ENCODE results near the gene TP63.

TP63 gene

DNA sequence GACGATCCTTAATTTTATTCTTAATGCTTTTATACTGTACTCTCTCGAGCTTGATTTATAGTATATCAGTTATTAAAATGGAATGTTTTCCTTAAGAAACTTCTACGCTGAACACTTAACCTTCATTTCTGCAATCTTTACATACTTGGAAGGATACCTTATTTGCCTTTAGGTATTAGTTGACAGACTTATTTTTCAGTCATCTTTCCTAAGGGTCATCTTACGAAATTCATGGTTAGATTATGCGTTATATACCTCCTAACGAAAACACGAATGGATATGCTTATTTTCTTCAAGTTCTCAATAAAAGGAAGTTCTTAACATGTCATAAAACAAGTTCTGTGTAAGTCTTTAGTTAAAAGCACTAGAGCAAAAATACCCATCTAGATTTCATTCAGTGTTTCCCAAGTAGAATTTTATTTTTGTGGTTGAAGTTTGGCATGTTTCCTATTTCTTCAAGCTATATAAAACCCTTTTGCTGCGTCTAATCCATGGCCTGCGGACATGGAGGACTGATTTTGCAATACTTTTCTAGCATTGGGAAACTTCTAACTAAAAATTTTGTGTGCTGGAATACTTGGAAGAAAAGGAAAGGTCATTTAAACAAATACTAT is 231.3 kb downstream of the TP63 start:
- Histone ChIP-seq H3K4me3 (no peak overlapping the region), H3K27ac (no peak overlapping the region)
- no peak for DNase-seq (ENCODE audit: low spot score)
- TF ChIP-seq, protein P1, sequence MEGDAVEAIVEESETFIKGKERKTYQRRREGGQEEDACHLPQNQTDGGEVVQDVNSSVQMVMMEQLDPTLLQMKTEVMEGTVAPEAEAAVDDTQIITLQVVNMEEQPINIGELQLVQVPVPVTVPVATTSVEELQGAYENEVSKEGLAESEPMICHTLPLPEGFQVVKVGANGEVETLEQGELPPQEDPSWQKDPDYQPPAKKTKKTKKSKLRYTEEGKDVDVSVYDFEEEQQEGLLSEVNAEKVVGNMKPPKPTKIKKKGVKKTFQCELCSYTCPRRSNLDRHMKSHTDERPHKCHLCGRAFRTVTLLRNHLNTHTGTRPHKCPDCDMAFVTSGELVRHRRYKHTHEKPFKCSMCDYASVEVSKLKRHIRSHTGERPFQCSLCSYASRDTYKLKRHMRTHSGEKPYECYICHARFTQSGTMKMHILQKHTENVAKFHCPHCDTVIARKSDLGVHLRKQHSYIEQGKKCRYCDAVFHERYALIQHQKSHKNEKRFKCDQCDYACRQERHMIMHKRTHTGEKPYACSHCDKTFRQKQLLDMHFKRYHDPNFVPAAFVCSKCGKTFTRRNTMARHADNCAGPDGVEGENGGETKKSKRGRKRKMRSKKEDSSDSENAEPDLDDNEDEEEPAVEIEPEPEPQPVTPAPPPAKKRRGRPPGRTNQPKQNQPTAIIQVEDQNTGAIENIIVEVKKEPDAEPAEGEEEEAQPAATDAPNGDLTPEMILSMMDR (IDR thresholded peaks at IDR 0.05) = no peak

DNA sequence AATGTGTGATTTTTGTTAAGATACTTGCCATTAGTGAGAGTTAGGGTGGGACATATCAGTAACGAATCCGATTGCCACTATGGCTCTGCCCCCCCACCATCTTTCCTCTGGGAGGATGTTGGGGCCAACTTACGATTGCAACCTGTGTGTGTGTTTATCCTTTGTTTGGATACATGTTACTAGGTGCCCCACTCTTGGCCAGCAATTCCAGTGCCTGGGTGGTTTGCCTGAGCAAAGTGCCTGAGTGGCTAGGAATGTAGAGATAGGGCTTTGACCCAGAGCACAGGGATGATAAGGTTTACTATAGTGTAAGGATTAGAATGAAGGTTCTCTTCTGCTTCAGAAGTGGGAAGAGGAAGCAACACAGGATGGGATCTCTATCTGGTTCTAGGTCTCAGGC is 231.8 kb downstream of the TP63 start:
- H3K27ac ChIP-seq = no peak overlapping the region
- TF ChIP-seq, protein P1 (IDR thresholded peaks at IDR 0.05) = no peak
- DNase-seq (ENCODE audit: low spot score) = no peak

DNA sequence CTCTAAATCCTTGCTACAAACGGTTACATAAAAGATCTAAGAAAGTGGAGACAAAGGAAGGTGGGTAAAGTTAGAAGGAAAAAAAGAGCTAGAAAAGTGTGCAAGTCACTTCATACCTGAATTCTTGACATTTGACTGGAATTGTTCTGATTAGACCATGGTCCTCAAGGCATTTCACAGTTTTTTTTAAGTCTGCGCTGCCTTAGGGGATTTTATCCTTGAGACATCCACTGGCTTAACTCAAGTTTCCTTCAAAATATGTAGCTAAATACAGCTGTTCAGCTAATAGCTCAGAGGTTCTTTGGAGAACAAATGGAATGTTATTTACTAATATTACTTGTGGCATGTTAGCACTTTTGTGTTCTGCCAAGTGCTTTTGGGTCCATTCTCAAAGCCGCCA is 236.9 kb downstream of the TP63 start:
- H3K27ac ChIP-seq = no peak overlapping the region
- H3K4me3 ChIP-seq = no peak overlapping the region
- DNase-seq (ENCODE audit: low spot score) = no peak
- TF ChIP-seq, protein P1 (IDR thresholded peaks at IDR 0.05) = no peak

More for the DNA sequence above, 231.8 kb downstream of the TP63 start:
- H3K4me3 ChIP-seq = no peak overlapping the region

DNA sequence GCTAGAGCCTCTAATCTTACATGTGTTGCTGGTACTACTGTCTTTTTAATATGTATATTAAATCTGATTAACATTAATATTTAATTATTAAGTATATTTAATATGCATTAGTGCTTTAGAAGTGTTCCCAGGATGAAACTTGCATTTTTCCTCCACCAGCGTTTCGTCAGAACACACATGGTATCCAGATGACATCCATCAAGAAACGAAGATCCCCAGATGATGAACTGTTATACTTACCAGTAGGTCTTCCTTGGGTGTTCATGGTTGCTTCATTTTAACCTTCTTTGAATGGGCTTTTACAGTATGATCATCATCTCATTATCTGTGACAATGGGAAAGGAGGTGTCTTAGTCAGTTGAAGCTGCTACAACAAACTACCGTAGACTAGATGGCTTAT is 238.0 kb downstream of the TP63 start:
- Histone ChIP-seq H3K27ac (no peak overlapping the region), H3K4me3 (no peak overlapping the region)
- TF ChIP-seq, protein P1 (IDR thresholded peaks at IDR 0.05) = no peak
- no peak for DNase-seq (ENCODE audit: low spot score)

DNA sequence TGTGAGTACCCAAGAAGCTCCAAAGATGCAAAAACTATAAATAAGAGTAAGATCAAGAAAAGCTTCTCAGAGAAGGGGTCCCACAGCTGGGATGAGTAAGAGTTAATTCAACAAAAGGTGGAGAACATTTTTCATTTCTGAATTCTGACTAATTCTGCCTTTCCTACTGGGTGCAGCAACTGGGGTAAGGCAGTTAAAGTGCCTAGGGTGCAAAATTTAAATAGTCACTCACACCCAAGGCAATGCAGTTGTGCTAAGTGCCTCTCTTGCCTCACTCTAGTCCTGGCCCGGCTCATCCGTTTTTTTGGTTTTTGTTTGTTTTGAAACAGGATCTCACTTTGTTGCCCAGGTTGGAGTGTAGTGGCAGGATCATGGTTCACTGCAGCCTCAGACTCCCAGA is 240.2 kb downstream of the TP63 start:
- H3K4me3 ChIP-seq = no peak overlapping the region
- DNase-seq (ENCODE audit: low spot score) = no peak
- no peak overlapping the region for H3K27ac ChIP-seq
- TF ChIP-seq, protein P1 (IDR thresholded peaks at IDR 0.05) = no peak

DNA sequence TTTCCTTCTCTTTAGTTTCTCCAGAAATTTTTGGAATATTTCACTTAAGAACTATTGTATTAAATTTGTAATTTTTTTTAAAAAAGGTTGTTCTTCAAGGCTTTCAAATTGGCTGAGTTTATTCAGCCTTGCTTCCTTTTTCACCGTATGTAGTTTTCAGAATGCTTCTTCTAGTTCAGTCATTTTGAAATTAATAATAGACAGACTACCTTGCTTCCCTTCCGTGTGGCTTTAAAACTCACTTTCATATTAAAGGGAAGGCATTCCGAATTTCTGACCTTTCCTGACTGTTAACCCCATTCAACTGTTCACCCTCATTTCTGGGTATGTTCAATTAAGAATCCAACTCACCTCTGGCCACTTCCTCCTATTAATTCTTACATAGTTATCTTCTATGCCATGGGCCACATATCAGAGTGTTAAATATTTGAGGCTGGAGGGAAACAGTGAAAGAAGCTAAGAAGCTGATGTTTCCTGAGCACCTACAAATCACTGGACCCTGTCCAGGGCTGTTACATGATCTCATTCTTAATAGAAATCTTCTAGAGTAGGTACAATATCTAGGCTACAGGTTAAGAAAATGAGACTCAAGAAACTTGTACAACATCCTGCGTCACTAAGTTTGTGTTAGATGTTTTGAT is 252.0 kb downstream of the TP63 start:
- H3K27ac ChIP-seq = no peak overlapping the region
- no peak for DNase-seq (ENCODE audit: low spot score)
- TF ChIP-seq, protein P1 (IDR thresholded peaks at IDR 0.05) = no peak
- no peak overlapping the region for H3K4me3 ChIP-seq

DNA sequence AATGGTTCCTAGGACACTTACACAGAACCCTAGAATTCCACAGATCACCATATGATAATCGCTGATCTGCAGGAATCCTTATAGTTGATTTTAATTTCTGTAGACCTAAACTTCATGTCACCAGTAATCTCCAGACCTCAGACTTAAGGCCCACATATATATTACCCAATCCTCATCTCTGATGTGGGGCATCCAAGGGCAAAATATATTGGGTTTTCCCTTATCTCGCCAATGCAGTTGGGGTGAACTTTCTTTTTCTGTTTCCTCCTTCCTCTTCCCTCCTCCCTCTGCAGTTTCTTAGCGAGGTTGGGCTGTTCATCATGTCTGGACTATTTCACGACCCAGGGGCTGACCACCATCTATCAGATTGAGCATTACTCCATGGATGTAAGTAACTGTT is 259.3 kb downstream of the TP63 start:
- H3K4me3 ChIP-seq = no peak overlapping the region
- no peak for DNase-seq (ENCODE audit: low spot score)
- no peak overlapping the region for H3K27ac ChIP-seq
- TF ChIP-seq, protein P1 (IDR thresholded peaks at IDR 0.05) = no peak

Data from coronary artery (tissue), 2 donors.